KMS-11 (cell line): ENCODE measurements around the gene PAN3.

ENCODE experiments used
- H2AFZ ChIP-seq: fragments of 200-600 bp; sonication (generic); 2 replicates; pipeline ENCODE4 v1.6.1; 2016; ENCODE audit warnings: antibody characterized with exemption, mixed run types, low read depth
- H3K27ac ChIP-seq: fragments of 200-600 bp; sonication (generic); 2 replicates; pipeline ENCODE4 v1.6.1; 2016; ENCODE audit warnings: mild to moderate bottlenecking, mixed run types
- H3K27me3 ChIP-seq: fragments of 200-600 bp; sonication (generic); 2 replicates; pipeline ENCODE4 v1.6.1; 2017; ENCODE audit warnings: mild to moderate bottlenecking, low read depth, mixed run types, moderate library complexity; ENCODE audit not compliant: insufficient read depth
- H3K36me3 ChIP-seq: fragments of 200-600 bp; sonication (generic); 2 replicates; pipeline ENCODE4 v1.6.1; 2017; ENCODE audit warnings: mild to moderate bottlenecking, mixed run types; ENCODE audit not compliant: insufficient read depth
- H3K4me1 ChIP-seq: fragments of 200-600 bp; sonication (generic); 2 replicates; pipeline ENCODE4 v1.6.1; 2016; ENCODE audit warnings: mild to moderate bottlenecking, low read depth, mixed run types; ENCODE audit not compliant: poor library complexity, severe bottlenecking
- H3K4me2 ChIP-seq: fragments of 200-600 bp; sonication (generic); 2 replicates; pipeline ENCODE4 v1.7.0; 2016; ENCODE audit warnings: mild to moderate bottlenecking, mixed run types
- H3K4me3 ChIP-seq: fragments of 200-600 bp; sonication (generic); IDR thresholded peaks from 2 replicates; pipeline ENCODE4 v1.6.1; 2017; ENCODE audit warnings: low read depth, low read length, mixed read lengths; ENCODE audit not compliant: insufficient read depth
- H3K79me2 ChIP-seq: fragments of 200-600 bp; sonication (generic); 2 replicates; pipeline ENCODE4 v1.6.1; 2016; ENCODE audit warnings: low read depth, mixed run types; ENCODE audit not compliant: insufficient read depth
- H3K9ac ChIP-seq: fragments of 200-600 bp; sonication (generic); 2 replicates; pipeline ENCODE4 v1.6.1; 2016; ENCODE audit warnings: mild to moderate bottlenecking, mixed run types
- H4K20me1 ChIP-seq: fragments of 200-600 bp; sonication (generic); 2 replicates; pipeline ENCODE4 v1.6.1; 2016; ENCODE audit warnings: mild to moderate bottlenecking, mixed run types; ENCODE audit not compliant: insufficient read depth
- CTCF ChIP-seq: fragments of 200-600 bp; sonication (generic); conservative IDR thresholded peaks from 2 replicates; pipeline ENCODE4 v1.6.1; 2017; ENCODE audit warnings: low read depth, mild to moderate bottlenecking, antibody characterized with exemption, low read length, moderate library complexity, mixed read lengths

The PAN3 gene

DNA sequence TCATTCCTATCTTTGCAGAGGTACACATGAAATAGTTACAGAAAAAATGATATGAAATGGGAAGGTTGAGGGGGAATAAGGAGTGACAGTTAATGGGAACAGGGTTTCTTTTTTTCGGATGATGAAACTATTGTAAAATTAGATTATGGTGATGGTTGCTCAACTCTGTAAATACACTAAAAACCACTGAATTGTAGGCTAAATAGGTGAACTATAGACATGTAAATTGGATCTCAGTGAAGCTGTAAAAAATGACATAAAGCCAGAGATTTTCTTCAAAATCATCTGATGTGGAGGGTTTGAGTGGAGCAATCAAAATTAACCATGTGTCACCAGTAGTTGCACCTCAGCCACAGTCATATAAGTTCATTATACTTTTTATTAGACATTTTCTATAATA lies 31.4 kb upstream of the PAN3 start:
- Histone ChIP-seq H4K20me1 (no peaks in the 10 kb centered on the region), H3K4me1 (no peaks in the 10 kb centered on the region), H3K27ac (no peak overlapping the region), H3K27me3 (no peaks in the 10 kb centered on the region), H2AFZ (no peak overlapping the region), H3K4me2 (no peak overlapping the region), H3K36me3 (no peaks in the 10 kb centered on the region), H3K4me3 (no peak overlapping the region), H3K9ac (no peak overlapping the region), H3K79me2 (no peaks in the 10 kb centered on the region)
- TF ChIP-seq CTCF: no peak

GRCh38 chr13:28110414-28110813 lies 27.9 kb upstream of the PAN3 start:
- H3K9ac ChIP-seq: no peak overlapping the region
- H2AFZ ChIP-seq: no peak overlapping the region
- no peaks in the 10 kb centered on the region for H3K36me3 ChIP-seq
- no peaks in the 10 kb centered on the region for H3K79me2 ChIP-seq
- no peak overlapping the region for H3K4me2 ChIP-seq
- H3K4me1 ChIP-seq: no peaks in the 10 kb centered on the region
- no peak overlapping the region for H3K4me3 ChIP-seq
- H3K27ac ChIP-seq: no peak overlapping the region
- no peaks in the 10 kb centered on the region for H4K20me1 ChIP-seq
- no peaks in the 10 kb centered on the region for H3K27me3 ChIP-seq
- TF ChIP-seq CTCF: no peak

DNA sequence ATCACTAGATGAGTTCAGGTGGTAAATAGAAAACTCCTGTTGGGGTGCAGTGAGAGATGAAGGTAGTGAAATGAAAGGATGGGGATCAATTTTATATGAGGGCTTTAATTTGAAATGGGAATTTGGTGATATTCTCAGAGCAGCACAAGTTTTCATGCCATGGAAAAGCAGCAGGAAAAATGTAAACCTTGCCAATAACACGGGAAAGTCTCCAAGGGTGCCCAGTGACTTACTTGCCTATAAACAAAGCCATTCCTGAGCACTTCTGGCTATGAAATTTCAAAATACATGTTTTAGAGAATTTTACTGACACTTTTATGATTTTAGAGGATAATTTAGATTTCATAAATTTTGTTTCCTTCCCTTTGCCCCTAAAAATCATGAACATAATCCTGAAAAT lies 21.6 kb upstream of the PAN3 start:
- no peak for TF ChIP-seq CTCF
- Histone ChIP-seq H3K27ac (no peak overlapping the region), H3K4me2 (no peak overlapping the region), H2AFZ (no peak overlapping the region), H4K20me1 (no peaks in the 10 kb centered on the region), H3K36me3 (no peaks in the 10 kb centered on the region), H3K9ac (no peak overlapping the region), H3K27me3 (no peaks in the 10 kb centered on the region), H3K4me3 (no peak overlapping the region), H3K4me1 (no peaks in the 10 kb centered on the region), H3K79me2 (no peaks in the 10 kb centered on the region)

DNA sequence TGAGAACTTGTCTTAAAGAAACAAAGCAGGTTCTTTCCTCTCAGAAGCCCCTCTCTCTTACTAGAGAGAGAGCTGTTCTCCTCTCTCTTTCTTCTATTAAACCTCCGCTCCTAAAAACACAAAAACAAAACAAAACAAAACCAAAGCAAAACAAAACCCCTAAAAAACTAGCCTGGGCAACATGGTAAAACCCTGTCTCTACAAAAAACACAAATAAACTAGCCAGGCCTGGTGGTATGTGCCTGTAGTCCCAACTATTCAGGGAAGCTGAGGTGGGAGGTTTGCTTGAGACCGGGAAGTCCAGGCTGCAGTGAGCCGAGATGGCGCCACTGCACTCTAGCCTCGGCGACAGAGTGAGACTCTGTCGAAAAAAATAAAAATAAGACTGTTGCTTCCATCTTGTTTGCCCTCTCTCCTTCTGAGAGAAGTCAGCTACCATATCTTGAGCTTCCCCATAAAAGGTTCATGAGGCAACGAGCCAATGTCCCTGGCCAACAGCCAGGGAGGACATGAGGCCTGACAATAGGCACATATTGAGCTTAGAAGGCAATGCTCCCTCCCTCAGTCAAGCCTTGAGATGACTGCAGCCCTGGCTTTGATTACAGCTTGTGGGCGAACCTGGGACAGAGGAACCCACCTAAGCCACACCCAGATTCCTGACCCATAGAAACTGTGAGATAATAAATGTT lies 20.5 kb upstream of the PAN3 start:
- no peak for TF ChIP-seq CTCF
- Histone ChIP-seq H3K9ac (no peak overlapping the region), H3K79me2 (no peaks in the 10 kb centered on the region), H3K4me1 (peaks cover 6% of the 10 kb centered on the region), H3K4me2 (no peak overlapping the region), H3K4me3 (no peak overlapping the region), H3K36me3 (no peaks in the 10 kb centered on the region), H3K27me3 (no peaks in the 10 kb centered on the region), H3K27ac (no peak overlapping the region), H2AFZ (no peak overlapping the region), H4K20me1 (no peaks in the 10 kb centered on the region)
